Colon (tissue), 2 donors: ENCODE results near the gene RAB6A.
A peak's percentile ranks its signal among the peaks of the same experiment; 100 is the strongest.

Experiments used
- FAIRE-seq: peaks from 2 replicates; lab custom pipeline; 2012; peaks lifted over from hg19 to GRCh38; lab: Jason Lieb, UNC
- donor health status: control.
- donor health status: control.

The RAB6A gene

GRCh38 chr11:73716153-73717056 is 44.5 kb downstream of the RAB6A start:
- FAIRE-seq, result no peak

- FAIRE-seq, result no peak
Observed at GRCh38 chr11:73715541-73715940, 45.3 kb downstream of the RAB6A start.

GRCh38 chr11:73710964-73711363 is 49.9 kb downstream of the RAB6A start:
- no peak for FAIRE-seq

GRCh38 chr11:73705053-73705452 is 55.8 kb downstream of the RAB6A start:
- no peak for FAIRE-seq

- FAIRE-seq, result no peak
Observed at GRCh38 chr11:73693899-73694525, 66.9 kb downstream of the RAB6A start.

- no peak for FAIRE-seq
Observed at GRCh38 chr11:73680687-73681086, 80.2 kb downstream of the RAB6A start.

GRCh38 chr11:73676552-73676951 is 84.3 kb downstream of the RAB6A start:
- peak; percentile 72 for FAIRE-seq

GRCh38 chr11:73671701-73672100 is 89.2 kb downstream of the RAB6A start:
- no peak for FAIRE-seq

GRCh38 chr11:73670808-73671207 is 90.1 kb downstream of the RAB6A start:
- no peak for FAIRE-seq

- FAIRE-seq, result no peak
Observed at GRCh38 chr11:73667891-73668290, 93.0 kb downstream of the RAB6A start.

- FAIRE-seq, result no peak
Observed at GRCh38 chr11:73664877-73665276, 96.0 kb downstream of the RAB6A start.

- no peak for FAIRE-seq
Observed at GRCh38 chr11:73663604-73664495, 97.0 kb downstream of the RAB6A start.

- FAIRE-seq, result no peak
Observed at GRCh38 chr11:73662445-73663157, 98.3 kb downstream of the RAB6A start.

- FAIRE-seq, result no peak
Observed at GRCh38 chr11:73661035-73661628, 99.7 kb downstream of the RAB6A start.

GRCh38 chr11:73660497-73661034 is 100.3 kb downstream of the RAB6A start:
- FAIRE-seq, result no peak

GRCh38 chr11:73659961-73660360 is 100.9 kb downstream of the RAB6A start:
- no peak for FAIRE-seq

GRCh38 chr11:73656985-73657384 is 103.9 kb downstream of the RAB6A start:
- no peak for FAIRE-seq

GRCh38 chr11:73655686-73656085 is 105.2 kb downstream of the RAB6A start:
- no peak for FAIRE-seq

- no peak for FAIRE-seq
Observed at GRCh38 chr11:73654482-73655021, 106.3 kb downstream of the RAB6A start.

GRCh38 chr11:73653996-73654395 is 106.9 kb downstream of the RAB6A start:
- no peak for FAIRE-seq
